ENCODE measurements around the gene KSR1.
A peak's percentile ranks its signal among the peaks of the same experiment; 100 is the strongest.

KSR1 gene

DNA sequence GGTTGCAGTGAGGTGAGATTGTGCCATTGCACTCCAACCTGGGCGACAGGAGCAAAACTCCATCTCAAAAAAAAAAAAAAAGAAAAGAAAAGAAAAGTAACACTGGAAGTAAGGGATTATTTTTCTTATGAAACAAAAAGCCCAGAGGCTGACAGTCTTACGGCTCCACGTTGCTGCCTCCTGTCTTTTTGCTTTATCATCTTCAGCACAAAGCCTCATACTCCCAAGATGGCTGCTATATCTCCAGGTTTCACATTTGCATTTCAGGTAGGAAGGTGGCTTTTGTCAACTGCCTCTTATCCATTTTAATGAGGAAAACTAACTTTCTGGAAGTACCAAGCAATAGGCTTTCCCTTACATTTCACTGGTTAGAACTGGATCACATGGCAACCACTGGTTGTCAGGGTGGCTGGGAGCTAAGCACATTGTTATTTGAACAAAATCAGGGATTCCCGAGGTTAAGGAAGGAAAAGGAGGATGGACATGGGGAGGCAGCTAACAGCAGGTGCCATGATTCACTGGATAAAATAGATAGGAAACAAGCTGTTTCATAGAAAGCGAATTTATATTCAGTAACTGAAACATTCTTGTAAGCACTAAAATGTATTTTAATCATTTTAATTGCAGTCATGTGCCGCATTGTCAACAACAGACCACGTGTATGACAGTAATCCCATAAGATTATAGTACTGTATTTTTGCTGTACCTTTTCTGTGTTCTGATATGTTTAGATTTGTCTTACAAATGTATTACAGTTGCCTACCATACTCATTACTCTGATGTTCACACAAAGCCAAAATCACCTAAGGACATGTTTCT lies 58.6 kb downstream of the KSR1 start:
- no peak for DNase-seq (ENCODE audit: low spot score)

GRCh38 chr17:27518048-27518447 lies 61.8 kb downstream of the KSR1 start:
- no peak for DNase-seq (ENCODE audit: low spot score)

DNA sequence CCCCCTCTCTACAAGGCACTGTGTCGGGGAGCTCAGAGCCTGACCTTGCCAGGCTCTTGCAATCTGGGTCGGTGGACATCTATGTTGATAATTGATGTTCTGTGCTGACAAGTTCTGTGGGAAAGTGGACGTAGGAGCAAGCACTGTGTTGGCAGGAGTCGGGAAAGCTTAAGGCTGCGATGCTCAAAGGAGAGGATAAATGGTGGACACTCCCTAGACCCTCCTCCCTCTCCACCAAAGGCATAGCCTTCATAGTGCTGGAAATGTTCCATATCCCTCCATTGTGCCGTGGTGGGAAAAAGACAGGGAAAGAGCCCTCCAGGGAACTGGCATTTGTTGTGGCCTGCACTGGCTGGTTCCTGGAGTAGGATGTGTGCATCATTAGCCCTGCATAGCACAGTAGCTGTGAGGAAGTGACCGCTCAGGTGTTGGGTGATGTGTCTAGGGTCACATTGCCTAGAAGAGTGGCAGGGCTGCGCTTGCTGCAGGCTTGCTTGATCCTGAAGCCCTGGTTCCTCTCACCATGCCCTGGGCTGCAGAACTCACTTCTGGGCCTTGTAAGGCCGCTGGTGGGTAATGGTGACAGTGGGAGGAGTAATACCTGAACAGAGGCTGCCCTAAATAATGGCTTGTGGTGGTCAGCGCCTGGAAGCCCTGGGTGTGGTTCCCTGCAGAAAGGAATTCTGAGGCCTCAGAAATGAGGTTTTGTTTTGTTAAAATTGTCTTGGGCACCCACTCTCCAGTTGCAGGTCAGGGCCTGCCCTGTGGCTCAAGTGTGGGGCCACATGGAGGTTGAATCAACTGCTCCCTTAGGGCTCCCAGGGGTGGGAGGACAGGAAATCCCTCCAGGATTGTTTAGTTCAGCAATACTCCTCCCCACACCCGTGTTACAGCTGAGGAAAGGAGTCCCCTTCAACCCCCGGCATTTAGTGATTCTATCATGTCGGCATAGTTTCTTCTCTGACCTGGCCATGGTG lies 62.6 kb downstream of the KSR1 start:
- no peak for DNase-seq (ENCODE audit: low spot score)

GRCh38 chr17:27519550-27519949 lies 63.3 kb downstream of the KSR1 start:
- no peak for DNase-seq (ENCODE audit: low spot score)

DNA sequence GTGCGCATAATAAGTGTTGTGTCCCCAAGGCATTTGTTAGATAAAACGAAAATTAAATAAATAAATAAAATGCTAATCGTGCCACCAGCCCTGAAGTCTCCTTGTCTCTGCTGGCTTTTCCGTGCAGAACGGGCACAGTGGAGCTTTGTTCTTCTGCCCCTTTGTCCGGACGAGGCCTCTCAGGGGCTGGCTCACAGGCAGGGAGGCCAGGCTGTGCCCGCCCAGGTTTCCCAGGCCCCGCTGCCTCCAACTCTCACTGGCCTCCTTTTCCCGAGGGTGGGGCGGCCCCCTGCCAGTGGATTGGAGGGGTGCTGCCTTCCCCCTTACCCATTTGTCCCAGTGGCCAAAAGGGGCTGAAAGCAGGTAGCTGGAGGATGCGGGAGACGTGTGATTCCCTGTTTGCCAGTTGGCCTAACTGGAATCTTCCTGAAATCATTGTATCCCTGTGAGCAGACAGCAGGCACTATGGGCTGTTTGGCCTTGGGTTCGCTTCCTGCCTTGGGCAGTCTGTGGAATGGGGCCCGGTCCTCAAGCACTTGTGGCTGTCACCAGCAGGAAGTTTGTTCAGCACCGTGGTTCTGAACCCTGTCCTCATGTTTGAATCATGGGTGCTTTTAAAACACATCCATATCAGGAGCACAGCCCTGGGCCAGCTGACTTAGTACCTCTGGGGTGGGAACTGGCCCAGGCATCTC lies 64.4 kb downstream of the KSR1 start:
- peak; percentile 90 for DNase-seq (ENCODE audit: low spot score)

- DNase-seq (ENCODE audit: low spot score): no peak
These were observed 65.2 kb downstream of the KSR1 start for GRCh38 chr17:27521281-27522027.

DNA sequence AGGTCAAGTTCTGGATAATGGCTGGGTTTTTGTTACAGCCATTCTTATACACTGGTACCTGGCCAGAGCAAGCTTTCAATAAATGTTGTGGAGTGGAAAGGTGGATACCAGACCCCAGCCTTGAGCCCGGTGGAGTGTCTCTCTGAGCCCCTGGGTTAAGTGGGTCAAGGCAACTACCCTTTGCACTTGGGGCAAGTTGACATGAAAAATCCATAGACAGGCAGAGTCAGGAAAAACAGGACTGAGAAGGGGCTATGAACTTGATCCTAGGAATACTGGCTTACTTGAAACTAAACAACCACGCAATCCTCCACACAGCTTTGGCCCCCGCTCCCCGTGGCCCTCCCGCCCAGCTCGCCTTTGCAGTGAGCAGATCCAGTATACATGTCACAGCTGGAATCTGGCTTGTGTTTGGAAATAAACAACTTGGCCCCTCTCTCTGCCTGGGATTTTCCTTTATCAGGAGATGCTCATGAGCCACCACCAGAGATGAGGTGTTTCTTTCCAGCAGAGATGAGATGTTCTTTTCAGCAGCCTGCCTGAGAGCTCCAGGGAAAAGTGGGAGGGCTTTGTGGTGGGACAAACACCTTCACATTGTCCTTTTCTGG lies 65.9 kb downstream of the KSR1 start:
- DNase-seq (ENCODE audit: low spot score): no peak

DNA sequence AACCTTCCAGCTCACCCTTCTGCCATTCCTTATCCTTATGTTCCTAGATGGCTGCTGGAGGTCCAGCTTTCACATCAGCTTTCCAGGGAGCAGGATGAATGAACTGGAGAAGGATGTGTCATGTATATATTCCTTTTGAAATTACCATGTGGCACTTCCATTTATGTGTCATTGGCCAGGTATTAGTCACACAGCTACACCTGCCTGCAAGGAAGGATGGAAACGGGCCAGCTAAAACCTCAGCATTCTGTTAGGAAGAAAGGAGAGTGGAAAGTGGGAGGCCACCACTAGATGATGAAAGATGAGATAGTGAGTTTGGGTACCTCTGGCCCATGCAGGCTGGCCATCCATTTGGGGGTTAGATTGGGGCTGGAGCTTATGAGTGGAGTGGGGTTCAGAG lies 67.5 kb downstream of the KSR1 start:
- no peak for DNase-seq (ENCODE audit: low spot score)

GRCh38 chr17:27524594-27524993 lies 68.3 kb downstream of the KSR1 start:
- no peak for DNase-seq (ENCODE audit: low spot score)

GRCh38 chr17:27525316-27525715 lies 69.1 kb downstream of the KSR1 start:
- DNase-seq (ENCODE audit: low spot score): no peak

GRCh38 chr17:27525836-27526603 lies 69.8 kb downstream of the KSR1 start:
- no peak for DNase-seq (ENCODE audit: low spot score)

- no peak for DNase-seq (ENCODE audit: low spot score)
These were observed 70.4 kb downstream of the KSR1 start for GRCh38 chr17:27526604-27527002.

- DNase-seq (ENCODE audit: low spot score): no peak
These were observed 73.1 kb downstream of the KSR1 start for GRCh38 chr17:27529230-27529796.

- no peak for DNase-seq (ENCODE audit: low spot score)
These were observed 74.6 kb downstream of the KSR1 start for GRCh38 chr17:27530764-27531391.

DNA sequence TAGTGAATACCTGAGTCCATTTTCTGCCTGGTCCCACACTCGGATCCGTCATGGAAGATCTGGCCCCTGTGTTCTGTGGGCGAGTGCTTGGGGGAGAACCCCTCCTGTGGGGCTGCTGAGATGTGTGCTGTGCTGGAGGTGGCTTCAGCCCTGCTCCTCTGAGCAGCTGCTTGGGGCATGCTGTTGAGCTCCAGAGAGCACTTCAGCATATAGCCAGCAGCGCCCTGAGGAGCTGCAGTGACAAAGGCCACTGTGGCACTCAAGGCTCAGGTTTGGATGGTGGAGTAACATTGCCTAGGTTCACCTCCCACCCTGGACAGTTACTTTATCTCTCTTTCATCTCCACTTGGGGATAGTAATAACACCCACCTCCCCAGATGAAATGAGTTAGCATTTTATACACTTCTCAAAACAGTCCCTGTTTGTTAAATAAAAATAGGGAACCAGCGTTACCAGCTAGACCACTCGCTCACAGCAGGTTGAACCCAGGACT lies 75.3 kb downstream of the KSR1 start:
- DNase-seq (ENCODE audit: low spot score): no peak

GRCh38 chr17:27532269-27533263 lies 76.3 kb downstream of the KSR1 start:
- peak; percentile 72 for DNase-seq (ENCODE audit: low spot score)

DNA sequence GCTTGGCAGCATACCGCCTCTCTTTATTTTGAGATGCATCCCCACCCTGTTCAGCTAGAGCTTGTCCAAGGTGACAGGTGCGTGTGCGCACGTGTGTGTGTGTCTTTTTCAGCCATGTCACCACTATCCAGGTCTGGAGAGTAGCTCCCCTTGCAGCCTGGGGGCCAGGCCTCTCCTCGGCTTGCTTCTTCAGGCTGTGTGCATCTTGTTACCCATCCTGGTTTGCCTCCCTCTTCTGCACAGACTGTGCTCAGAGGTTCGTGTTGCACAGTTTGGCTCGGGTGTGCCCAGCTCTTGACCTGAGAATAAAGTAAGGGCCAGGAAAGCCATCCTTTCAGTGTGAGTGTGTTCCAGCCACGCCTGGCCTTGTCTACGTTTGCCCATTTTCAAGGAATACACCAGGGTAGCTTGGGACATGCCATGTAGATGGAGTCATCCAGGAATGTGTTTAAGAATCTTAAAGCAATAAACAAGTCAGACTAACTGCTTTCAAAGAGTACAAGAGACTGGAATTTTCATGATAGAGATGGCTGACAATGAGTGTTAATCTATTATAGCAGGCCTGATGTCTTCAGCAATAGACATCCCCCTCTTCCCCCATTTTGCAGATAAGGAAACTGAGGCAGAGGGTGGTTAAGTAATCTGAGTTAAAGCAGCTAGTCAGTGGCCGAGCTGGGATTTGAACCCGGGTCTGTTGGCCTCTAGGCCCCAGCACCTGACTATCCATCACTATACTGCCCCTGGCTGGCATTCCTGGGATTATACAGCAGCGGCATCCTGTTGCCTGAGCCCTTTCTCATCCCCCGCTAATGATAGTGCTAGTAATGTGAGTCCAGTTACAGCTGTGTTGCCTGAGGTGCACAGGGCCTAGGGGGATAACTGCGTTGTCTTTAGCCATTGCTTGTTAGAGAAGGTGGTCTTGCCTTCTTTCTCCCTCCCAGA lies 77.9 kb downstream of the KSR1 start:
- DNase-seq (ENCODE audit: low spot score): no peak

Data from Ammon's horn (tissue), 1 donor.